Brain pericyte (primary cell): ENCODE measurements around the gene LRRIQ1.

Source experiments
- DNase-seq: peaks from one replicate; pipeline ENCODE4 v3.0.0-alpha.2; 2012; ENCODE audit warnings: low read depth, low spot score

Gene LRRIQ1

GRCh38 chr12:85060916-85061315 is 24.8 kb downstream of the LRRIQ1 start:
- no peak for DNase-seq

GRCh38 chr12:85065837-85066482 is 29.8 kb downstream of the LRRIQ1 start:
- no peak for DNase-seq

GRCh38 chr12:85072826-85073225 is 36.7 kb downstream of the LRRIQ1 start:
- DNase-seq, result no peak

GRCh38 chr12:85076688-85077430 is 40.7 kb downstream of the LRRIQ1 start:
- DNase-seq, result peak; percentile 47

GRCh38 chr12:85085066-85085465 is 48.9 kb downstream of the LRRIQ1 start:
- no peak for DNase-seq

- no peak for DNase-seq
These were observed 53.6 kb downstream of the LRRIQ1 start for GRCh38 chr12:85089792-85090191.

- no peak for DNase-seq
These were observed 56.7 kb downstream of the LRRIQ1 start for GRCh38 chr12:85092814-85093370.

GRCh38 chr12:85095501-85095900 is 59.4 kb downstream of the LRRIQ1 start:
- DNase-seq, result no peak

- DNase-seq, result no peak
These were observed 94.5 kb downstream of the LRRIQ1 start for GRCh38 chr12:85130646-85131045.

- DNase-seq, result no peak
These were observed 102.7 kb downstream of the LRRIQ1 start for GRCh38 chr12:85138833-85139232.

- DNase-seq, result no peak
These were observed 111.2 kb downstream of the LRRIQ1 start for GRCh38 chr12:85147331-85147730.

GRCh38 chr12:85152311-85152729 is 116.2 kb downstream of the LRRIQ1 start:
- no peak for DNase-seq

GRCh38 chr12:85155791-85156190 is 119.6 kb downstream of the LRRIQ1 start:
- DNase-seq, result no peak

GRCh38 chr12:85156569-85156968 is 120.4 kb downstream of the LRRIQ1 start:
- no peak for DNase-seq

- no peak for DNase-seq
These were observed 121.0 kb downstream of the LRRIQ1 start for GRCh38 chr12:85157035-85157603.

- DNase-seq, result no peak
These were observed 127.7 kb downstream of the LRRIQ1 start for GRCh38 chr12:85163752-85164321.

GRCh38 chr12:85179680-85180270 is 143.6 kb downstream of the LRRIQ1 start:
- no peak for DNase-seq

GRCh38 chr12:85182699-85183098 is 146.5 kb downstream of the LRRIQ1 start:
- DNase-seq, result no peak

- no peak for DNase-seq
These were observed 147.7 kb downstream of the LRRIQ1 start for GRCh38 chr12:85183855-85184254.

GRCh38 chr12:85186236-85186635 is 150.1 kb downstream of the LRRIQ1 start:
- DNase-seq, result no peak

GRCh38 chr12:85188619-85189018 is 152.5 kb downstream of the LRRIQ1 start:
- DNase-seq, result no peak

GRCh38 chr12:85190728-85191127 is 154.6 kb downstream of the LRRIQ1 start:
- no peak for DNase-seq
